HEK293T (cell line): Measurements from ENCODE around the gene ANKRD11.

Experiments used
- BHLHE40 ChIP-seq: fragments of 450-650 bp; IDR thresholded peaks from 2 replicates; pipeline ENCODE4 v1.6.1; 2016; ENCODE audit warnings: mild to moderate bottlenecking, moderate library complexity, borderline replicate concordance
- FOXA1 ChIP-seq: fragments of 450-650 bp; IDR thresholded peaks from 2 replicates; pipeline ENCODE4 v1.6.1; 2016; ENCODE audit warnings: mild to moderate bottlenecking
- FOXK2 ChIP-seq: fragments of 450-650 bp; IDR thresholded peaks from 2 replicates; pipeline ENCODE4 v1.6.1; 2016; ENCODE audit warnings: mild to moderate bottlenecking
- FOXM1 ChIP-seq: fragments of 450-650 bp; IDR thresholded peaks from 2 replicates; pipeline ENCODE4 v1.6.1; 2017; ENCODE audit warnings: mild to moderate bottlenecking, borderline replicate concordance
- HDGF ChIP-seq: fragments of 450-650 bp; IDR thresholded peaks from 2 replicates; pipeline ENCODE4 v1.6.1; 2017; ENCODE audit warnings: antibody characterized with exemption, borderline replicate concordance
- LEF1 ChIP-seq: fragments of 450-650 bp; IDR thresholded peaks from 2 replicates; pipeline ENCODE4 v1.6.1; 2017; ENCODE audit warnings: mild to moderate bottlenecking, borderline replicate concordance
- NFRKB ChIP-seq: fragments of 450-650 bp; IDR thresholded peaks from 2 replicates; pipeline ENCODE4 v1.6.1; 2016; ENCODE audit warnings: mild to moderate bottlenecking, moderate library complexity
- SP1 ChIP-seq: fragments of 450-650 bp; IDR thresholded peaks from 2 replicates; pipeline ENCODE4 v1.6.1; 2017
- SUZ12 ChIP-seq: fragments of 450-650 bp; IDR thresholded peaks from 2 replicates; pipeline ENCODE4 v1.6.1; 2016; ENCODE audit warnings: mild to moderate bottlenecking
- TARDBP ChIP-seq: fragments of 450-650 bp; IDR thresholded peaks from 2 replicates; pipeline ENCODE4 v1.6.1; 2016
- TF ChIP-seq, protein P1 (sequence below): fragments of 450-650 bp; IDR thresholded peaks from 2 replicates; pipeline ENCODE4 v1.6.1; 2016

DNA sequence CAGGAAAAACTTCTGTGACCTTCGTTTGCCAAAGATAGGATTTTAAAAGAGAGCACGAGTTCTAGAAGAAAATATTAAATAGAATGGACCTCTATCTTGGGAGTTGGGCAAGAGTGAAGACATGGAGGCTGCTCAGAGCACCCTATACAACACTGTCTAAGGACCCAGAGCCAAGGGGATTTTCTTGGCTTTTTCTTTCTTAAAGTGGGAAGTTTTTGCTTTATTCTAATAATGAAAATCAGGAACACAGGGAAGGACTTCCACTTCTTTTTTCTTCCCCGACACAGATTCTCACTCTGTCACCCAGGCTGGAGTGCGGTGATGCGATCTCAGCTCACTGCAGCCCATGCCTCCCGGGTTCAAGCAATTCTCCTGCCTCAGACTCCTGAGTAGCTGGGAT, 178.7 kb downstream of the ANKRD11 start:
- TF ChIP-seq HDGF (no peak), SUZ12 (no peak), BHLHE40 (no peak), FOXM1 (no peak), FOXK2 (no peak), FOXA1 (no peak), SP1 (no peak), TARDBP (no peak), NFRKB (no peak), LEF1 (no peak)
- TF ChIP-seq, protein P1, sequence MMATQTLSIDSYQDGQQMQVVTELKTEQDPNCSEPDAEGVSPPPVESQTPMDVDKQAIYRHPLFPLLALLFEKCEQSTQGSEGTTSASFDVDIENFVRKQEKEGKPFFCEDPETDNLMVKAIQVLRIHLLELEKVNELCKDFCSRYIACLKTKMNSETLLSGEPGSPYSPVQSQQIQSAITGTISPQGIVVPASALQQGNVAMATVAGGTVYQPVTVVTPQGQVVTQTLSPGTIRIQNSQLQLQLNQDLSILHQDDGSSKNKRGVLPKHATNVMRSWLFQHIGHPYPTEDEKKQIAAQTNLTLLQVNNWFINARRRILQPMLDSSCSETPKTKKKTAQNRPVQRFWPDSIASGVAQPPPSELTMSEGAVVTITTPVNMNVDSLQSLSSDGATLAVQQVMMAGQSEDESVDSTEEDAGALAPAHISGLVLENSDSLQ = no peak
